ENCODE data around the gene CENPVL1. TPM values are rescaled to one million over a fixed set of nuclear protein-coding genes. Genes with fewer than 3 reads are reported as not detected.

CENPVL1 gene
- total and polyA plus RNA-seq, 10 of the 15 experiments (the other 5 are each of a cell fraction or from before 2014, with no cell fraction given): not detected

- TF ChIP-seq IRF3 (IDR thresholded peaks at IDR 0.05): no peak
- no peak for TF ChIP-seq RAD51 (IDR thresholded peaks at IDR 0.05)
- TF ChIP-seq RBBP5 (conservative IDR thresholded peaks at IDR 0.05): no peak
- TF ChIP-seq FOS (IDR thresholded peaks at IDR 0.05; ENCODE audit: borderline replicate concordance, extremely low read depth, insufficient read length): no peak
- no peak for TF ChIP-seq CBFB (IDR thresholded peaks at IDR 0.05; ENCODE audit: low read depth)
Measured at GRCh38 chrX:51728202-51728601, 17.9 kb downstream of the CENPVL1 start (continued).

- no peaks in the 10 kb centered on the region for H3K79me2 ChIP-seq (ENCODE audit: control insufficient read depth, insufficient read depth, low read length)
- H3K9me3 ChIP-seq (replicated peaks; ENCODE audit: control insufficient read depth, insufficient read depth, low read length): no peaks in the 10 kb centered on the region; the same call in 2 of the 3 replicates
- H3K4me3 ChIP-seq: no peak overlapping the region
- intact Hi-C loops (cut with micrococcal nuclease; ENCODE audit: unreplicated experiment) (no loop called here), in situ Hi-C loops (cut with MboI) (no loop called here)
- no peak overlapping the region for H3K27ac ChIP-seq (ENCODE audit: control insufficient read depth, insufficient read depth)
- no peak overlapping the region for H2AFZ ChIP-seq (ENCODE audit: control insufficient read depth, low read depth, low read length)
- DNase-seq (ENCODE audit: low read depth, low spot score) (no peak), FAIRE-seq (no peak), ATAC-seq (no peak)
- RAD21 ChIA-PET (ENCODE audit: unreplicated experiment): no interaction called here
- CTCF ChIA-PET: no interaction called here
- SMC1A ChIA-PET (ENCODE audit: uncharacterized antibody, unreplicated experiment): no interaction called here
- no peaks in the 10 kb centered on the region for H3K36me3 ChIP-seq (ENCODE audit: control insufficient read depth in 2 of 2, insufficient read depth in 2 of 2, low read length in 1 of 2)
- 3% methylated on average over 2 of the region's 2 CpGs for WGBS (ENCODE audit: insufficient coverage, insufficient replicate concordance, low lambda C conversion rate, missing lambda C conversion rate)
- no peaks in the 10 kb centered on the region for H4K20me1 ChIP-seq (ENCODE audit: control insufficient read depth, insufficient read depth)
- no peaks in the 10 kb centered on the region; a peak in 1 of 4 replicates for H3K27me3 ChIP-seq (replicated peaks in 1 of 2; ENCODE audit: control insufficient read depth in 2 of 2, insufficient read depth in 2 of 2, low read length in 1 of 2)
- POLR2A ChIA-PET: no interaction called here
- no peak overlapping the region for H3K4me2 ChIP-seq (ENCODE audit: control insufficient read depth, insufficient read depth)
- H3K4me1 ChIP-seq (ENCODE audit: control insufficient read depth, insufficient read depth, low read length): no peaks in the 10 kb centered on the region
- no peak overlapping the region for H3K9ac ChIP-seq (ENCODE audit: control insufficient read depth, insufficient read depth, low read length)
- BruUV-seq (replicated peaks): no TSS peak
- TF ChIP-seq NBN (IDR thresholded peaks at IDR 0.05): no peak
- no peak for TF ChIP-seq CREM (IDR thresholded peaks at IDR 0.05; ENCODE audit: low read depth)
- TF ChIP-seq TBL1XR1 (IDR thresholded peaks at IDR 0.05; ENCODE audit: low read depth, low read length): no peak
- TF ChIP-seq CTCF (IDR thresholded peaks at IDR 0.05 in 2 of 3, conservative IDR thresholded peaks at IDR 0.05 in 1 of 3; ENCODE audit: control insufficient read depth in 2 of 3, extremely low read depth in 1 of 3, insufficient read depth in 1 of 3, low read depth in 3 of 3, low read length in 3 of 3): no peak
- no peak for TF ChIP-seq NR2C1 (IDR thresholded peaks at IDR 0.05)
- TF ChIP-seq CUX1 (IDR thresholded peaks at IDR 0.05; ENCODE audit: insufficient replicate concordance, low read depth, low read length): no peak
- TF ChIP-seq NFYB (IDR thresholded peaks at IDR 0.05; ENCODE audit: insufficient read depth, low read depth, low read length): no peak
Measured at GRCh38 chrX:51737091-51737490, 26.8 kb downstream of the CENPVL1 start.
